ENCODE results near the gene ASAP3.

DNA sequence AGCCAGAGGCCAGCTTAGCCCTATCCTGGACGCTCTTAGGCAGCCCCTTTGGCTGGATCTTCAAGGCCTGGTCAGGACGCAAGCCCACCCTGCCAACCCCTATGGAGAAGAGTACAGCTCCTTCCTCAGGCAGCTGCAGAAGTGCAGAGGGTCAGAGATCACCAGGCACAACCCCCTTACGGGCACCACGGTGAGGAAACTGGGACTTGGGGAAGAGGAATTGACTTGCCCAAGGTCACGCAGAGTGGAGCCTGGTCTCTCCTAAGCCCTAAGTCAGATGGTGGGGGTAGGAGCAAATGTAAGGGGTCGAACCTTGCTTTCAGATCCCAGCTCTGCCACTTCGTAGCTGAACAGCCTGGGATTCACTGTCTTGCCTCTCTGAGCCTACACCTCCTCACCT lies 43.4 kb upstream of the ASAP3 start:
- no peak for TF ChIP-seq POLR2AphosphoS5 (IDR thresholded peaks at IDR 0.05; ENCODE audit: control insufficient read depth, insufficient read depth, low read depth, low read length)
- no peak for TF ChIP-seq CTCF (IDR thresholded peaks at IDR 0.05 in 2 of 3, conservative IDR thresholded peaks at IDR 0.05 in 1 of 3; ENCODE audit: insufficient read depth in 2 of 3, low read depth in 1 of 3, low read length in 3 of 3)
- no peak for TF ChIP-seq ZBTB49 (CRISPR knock-in tag; IDR thresholded peaks at IDR 0.05; ENCODE audit: borderline replicate concordance)
- TF ChIP-seq BRF1 (IDR thresholded peaks at IDR 0.05; ENCODE audit: borderline replicate concordance, extremely low read depth, insufficient read length): no peak
- no peak for TF ChIP-seq ZNF79 (CRISPR knock-in tag; IDR thresholded peaks at IDR 0.05; ENCODE audit: low read depth)
- TF ChIP-seq MYNN (IDR thresholded peaks at IDR 0.05): no peak
- no peak for TF ChIP-seq MYNN (CRISPR knock-in tag; IDR thresholded peaks at IDR 0.05)
- TF ChIP-seq SMC3 (conservative IDR thresholded peaks at IDR 0.05; ENCODE audit: insufficient read depth, low read depth, low read length): no peak
- no peak for TF ChIP-seq PHF21A (IDR thresholded peaks at IDR 0.05; ENCODE audit: borderline replicate concordance, low read depth)
- no peak for TF ChIP-seq MAZ (CRISPR knock-in tag; conservative IDR thresholded peaks at IDR 0.05 in 1 of 2, IDR thresholded peaks at IDR 0.05 in 1 of 2)
- no peak for TF ChIP-seq CCAR2 (IDR thresholded peaks at IDR 0.05; ENCODE audit: low read depth, low read length)
